Measurements from ENCODE around the gene ZMPSTE24.

Gene ZMPSTE24

DNA sequence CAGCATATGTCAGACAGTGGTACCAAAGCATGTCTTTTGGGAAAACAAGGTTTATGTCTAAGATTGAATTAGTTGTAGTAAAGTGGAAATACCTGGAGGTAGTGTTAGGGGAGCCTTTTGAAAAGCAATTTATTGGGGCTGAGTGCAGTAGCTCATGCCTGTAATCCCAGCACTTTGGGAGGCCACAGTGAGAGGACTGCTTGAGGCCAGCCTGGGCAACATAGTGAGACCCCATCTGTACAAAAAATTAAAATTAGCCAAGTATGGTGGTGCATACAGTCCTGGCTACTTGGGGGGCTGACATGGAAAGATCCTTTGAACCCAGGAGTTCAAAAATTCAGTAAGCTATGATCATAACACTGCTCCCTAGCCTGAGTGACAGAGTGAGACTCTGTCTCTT, 7.3 kb downstream of the ZMPSTE24 start:
- no peak for TF ChIP-seq TOX (CRISPR knock-in tag; IDR thresholded peaks at IDR 0.05; ENCODE audit: borderline replicate concordance)
- TF ChIP-seq ZNF70 (CRISPR knock-in tag; IDR thresholded peaks at IDR 0.05): no peak
- TF ChIP-seq PPARA (CRISPR knock-in tag; IDR thresholded peaks at IDR 0.05; ENCODE audit: borderline replicate concordance): no peak
- TF ChIP-seq, protein P1, sequence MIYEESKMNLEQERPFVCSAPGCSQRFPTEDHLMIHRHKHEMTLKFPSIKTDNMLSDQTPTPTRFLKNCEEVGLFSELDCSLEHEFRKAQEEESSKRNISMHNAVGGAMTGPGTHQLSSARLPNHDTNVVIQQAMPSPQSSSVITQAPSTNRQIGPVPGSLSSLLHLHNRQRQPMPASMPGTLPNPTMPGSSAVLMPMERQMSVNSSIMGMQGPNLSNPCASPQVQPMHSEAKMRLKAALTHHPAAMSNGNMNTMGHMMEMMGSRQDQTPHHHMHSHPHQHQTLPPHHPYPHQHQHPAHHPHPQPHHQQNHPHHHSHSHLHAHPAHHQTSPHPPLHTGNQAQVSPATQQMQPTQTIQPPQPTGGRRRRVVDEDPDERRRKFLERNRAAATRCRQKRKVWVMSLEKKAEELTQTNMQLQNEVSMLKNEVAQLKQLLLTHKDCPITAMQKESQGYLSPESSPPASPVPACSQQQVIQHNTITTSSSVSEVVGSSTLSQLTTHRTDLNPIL (CRISPR knock-in tag; IDR thresholded peaks at IDR 0.05; ENCODE audit: low read depth): no peak
- no peak for TF ChIP-seq ZNF565 (CRISPR knock-in tag; conservative IDR thresholded peaks at IDR 0.05; ENCODE audit: low read depth)
- TF ChIP-seq, protein P2, sequence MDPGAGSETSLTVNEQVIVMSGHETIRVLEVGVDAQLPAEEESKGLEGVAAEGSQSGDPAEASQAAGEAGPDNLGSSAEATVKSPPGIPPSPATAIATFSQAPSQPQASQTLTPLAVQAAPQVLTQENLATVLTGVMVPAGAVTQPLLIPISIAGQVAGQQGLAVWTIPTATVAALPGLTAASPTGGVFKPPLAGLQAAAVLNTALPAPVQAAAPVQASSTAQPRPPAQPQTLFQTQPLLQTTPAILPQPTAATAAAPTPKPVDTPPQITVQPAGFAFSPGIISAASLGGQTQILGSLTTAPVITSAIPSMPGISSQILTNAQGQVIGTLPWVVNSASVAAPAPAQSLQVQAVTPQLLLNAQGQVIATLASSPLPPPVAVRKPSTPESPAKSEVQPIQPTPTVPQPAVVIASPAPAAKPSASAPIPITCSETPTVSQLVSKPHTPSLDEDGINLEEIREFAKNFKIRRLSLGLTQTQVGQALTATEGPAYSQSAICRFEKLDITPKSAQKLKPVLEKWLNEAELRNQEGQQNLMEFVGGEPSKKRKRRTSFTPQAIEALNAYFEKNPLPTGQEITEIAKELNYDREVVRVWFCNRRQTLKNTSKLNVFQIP (CRISPR knock-in tag; IDR thresholded peaks at IDR 0.05; ENCODE audit: borderline replicate concordance, low read depth): no peak
- no peak for TF ChIP-seq ZC3H10 (CRISPR knock-in tag; IDR thresholded peaks at IDR 0.05)
- no peak for TF ChIP-seq TSHZ2 (CRISPR knock-in tag; IDR thresholded peaks at IDR 0.05)
- TF ChIP-seq ZFP3 (CRISPR knock-in tag; IDR thresholded peaks at IDR 0.05): no peak
- no peak for TF ChIP-seq TCF4 (CRISPR knock-in tag; IDR thresholded peaks at IDR 0.05; ENCODE audit: borderline replicate concordance)
- TF ChIP-seq ZNF8 (CRISPR knock-in tag; IDR thresholded peaks at IDR 0.05): no peak
- TF ChIP-seq GLIS3 (CRISPR knock-in tag; IDR thresholded peaks at IDR 0.05): no peak
- no peak for TF ChIP-seq OSR1 (CRISPR knock-in tag; IDR thresholded peaks at IDR 0.05)
- no peak for TF ChIP-seq CSDC2 (CRISPR knock-in tag; IDR thresholded peaks at IDR 0.05)
- TF ChIP-seq, protein P3, sequence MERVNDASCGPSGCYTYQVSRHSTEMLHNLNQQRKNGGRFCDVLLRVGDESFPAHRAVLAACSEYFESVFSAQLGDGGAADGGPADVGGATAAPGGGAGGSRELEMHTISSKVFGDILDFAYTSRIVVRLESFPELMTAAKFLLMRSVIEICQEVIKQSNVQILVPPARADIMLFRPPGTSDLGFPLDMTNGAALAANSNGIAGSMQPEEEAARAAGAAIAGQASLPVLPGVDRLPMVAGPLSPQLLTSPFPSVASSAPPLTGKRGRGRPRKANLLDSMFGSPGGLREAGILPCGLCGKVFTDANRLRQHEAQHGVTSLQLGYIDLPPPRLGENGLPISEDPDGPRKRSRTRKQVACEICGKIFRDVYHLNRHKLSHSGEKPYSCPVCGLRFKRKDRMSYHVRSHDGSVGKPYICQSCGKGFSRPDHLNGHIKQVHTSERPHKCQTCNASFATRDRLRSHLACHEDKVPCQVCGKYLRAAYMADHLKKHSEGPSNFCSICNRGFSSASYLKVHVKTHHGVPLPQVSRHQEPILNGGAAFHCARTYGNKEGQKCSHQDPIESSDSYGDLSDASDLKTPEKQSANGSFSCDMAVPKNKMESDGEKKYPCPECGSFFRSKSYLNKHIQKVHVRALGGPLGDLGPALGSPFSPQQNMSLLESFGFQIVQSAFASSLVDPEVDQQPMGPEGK (CRISPR knock-in tag; IDR thresholded peaks at IDR 0.05; ENCODE audit: borderline replicate concordance): no peak
- no peak for TF ChIP-seq ESRRG (CRISPR knock-in tag; IDR thresholded peaks at IDR 0.05)
- no peak for TF ChIP-seq RARB (CRISPR knock-in tag; IDR thresholded peaks at IDR 0.05)
- no peak for TF ChIP-seq ZFP30 (CRISPR knock-in tag; IDR thresholded peaks at IDR 0.05)
- TF ChIP-seq ARNTL (CRISPR knock-in tag; IDR thresholded peaks at IDR 0.05; ENCODE audit: borderline replicate concordance, low read depth): no peak
- ATAC-seq: no peak

DNA sequence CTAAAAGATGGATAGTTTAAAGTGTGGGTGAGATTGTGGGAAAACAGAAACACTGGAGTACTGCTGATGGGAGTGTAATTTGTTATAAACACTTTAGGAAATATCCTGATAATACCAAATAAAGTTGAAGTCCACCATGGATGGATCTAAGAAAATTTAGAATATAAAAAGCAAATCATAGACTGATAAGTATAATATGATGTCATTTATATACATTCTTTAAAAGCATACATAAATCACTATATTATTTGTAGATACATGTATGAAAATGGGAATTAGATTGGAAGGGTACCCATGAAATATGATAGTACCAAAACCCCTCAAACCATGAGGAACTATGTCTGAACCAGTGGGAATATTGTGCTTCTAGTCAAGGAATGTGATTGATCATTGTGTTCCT, 7.9 kb downstream of the ZMPSTE24 start:
- TF ChIP-seq ISL1 (CRISPR knock-in tag; IDR thresholded peaks at IDR 0.05) (no peak), GLIS3 (CRISPR knock-in tag; IDR thresholded peaks at IDR 0.05) (no peak), ZFP3 (CRISPR knock-in tag; IDR thresholded peaks at IDR 0.05) (no peak), TSHZ2 (CRISPR knock-in tag; IDR thresholded peaks at IDR 0.05) (no peak), PPARA (CRISPR knock-in tag; IDR thresholded peaks at IDR 0.05; ENCODE audit: borderline replicate concordance) (no peak), SNAI2 (CRISPR knock-in tag; IDR thresholded peaks at IDR 0.05) (no peak), ARNTL (CRISPR knock-in tag; IDR thresholded peaks at IDR 0.05; ENCODE audit: borderline replicate concordance, low read depth) (no peak), OSR1 (CRISPR knock-in tag; IDR thresholded peaks at IDR 0.05) (no peak), CSDC2 (CRISPR knock-in tag; IDR thresholded peaks at IDR 0.05) (no peak), TCF4 (CRISPR knock-in tag; IDR thresholded peaks at IDR 0.05; ENCODE audit: borderline replicate concordance) (no peak)
- no peak for ATAC-seq
